22Rv1 (cell line): Measurements from ENCODE around the gene PUS7L.
A peak's percentile ranks its signal among the peaks of the same experiment; 100 is the strongest.

Experiments
- CTCF ChIP-seq: fragments of 450-650 bp; IDR thresholded peaks from 2 replicates; pipeline ENCODE4 v1.5.1; 2017; ENCODE audit warnings: mild to moderate bottlenecking
- ZFX ChIP-seq: fragments of 450-650 bp; IDR thresholded peaks from 2 replicates; pipeline ENCODE4 v1.6.1; 2017; ENCODE audit warnings: antibody characterized with exemption, borderline replicate concordance

- TF ChIP-seq CTCF (peak; percentile 37; the same call in 1 of the 2 replicates), ZFX (no peak)
These were observed 24.9 kb downstream of the PUS7L start for GRCh38 chr12:43733687-43734086.
